HepG2 (cell line): Measurements from ENCODE around the gene NMRAL1. TPM values are rescaled to one million over a fixed set of nuclear protein-coding genes. Genes with fewer than 3 reads are reported as not detected.

ENCODE experiments used
- DZIP1 ChIP-seq: sonication (generic); formaldehyde crosslinking; IDR thresholded peaks from 2 replicates; pipeline ENCODE4 v1.5.0; 2020; ENCODE audit warnings: mild to moderate bottlenecking, missing genetic modification reagents
- FOXO4 ChIP-seq: sonication (generic); formaldehyde crosslinking; conservative IDR thresholded peaks from 2 replicates; pipeline ENCODE4 v1.8.1; 2023; ENCODE audit warnings: missing genetic modification reagents
- GABPA ChIP-seq, 2 experiments: IDR thresholded peaks; 2 replicates each; pipeline ENCODE4 v1.6.1; 2011 to 2016; ENCODE audit warnings: low read depth in 2 of 2, low read length in 1 of 2, missing biosample characterization in 1 of 2, missing genetic modification characterization in 1 of 2
- HDAC2 ChIP-seq: sonication (generic); formaldehyde crosslinking; IDR thresholded peaks from 2 replicates; pipeline ENCODE4 v1.4.0; 2020; ENCODE audit warnings: missing genetic modification reagents
- HNRNPUL1 ChIP-seq: fragments of 200-400 bp; formaldehyde crosslinking; IDR thresholded peaks from 2 replicates; pipeline ENCODE4 v1.6.1; 2017; ENCODE audit warnings: low read depth, mild to moderate bottlenecking, low read length, moderate library complexity
- KMT2B ChIP-seq: IDR thresholded peaks from 2 replicates; pipeline ENCODE4 v1.6.1; 2016; ENCODE audit warnings: missing genetic modification reagents, missing compliant biosample characterization
- MAFF ChIP-seq: IDR thresholded peaks from 2 replicates; pipeline ENCODE4 v1.6.1; 2011; ENCODE audit warnings: low read depth, low read length, improper control_type of control experiment
- NFE2L1 ChIP-seq: sonication (generic); formaldehyde crosslinking; IDR thresholded peaks from 2 replicates; pipeline ENCODE4 v1.4.0; 2020; ENCODE audit warnings: missing genetic modification reagents, mild to moderate bottlenecking, borderline replicate concordance
- SOX13 ChIP-seq, 3 experiments: fragments of 450-650 bp in 1 of 3; sonication (generic) in 1 of 3; formaldehyde crosslinking in 1 of 3; IDR thresholded peaks in 2 of 3; conservative IDR thresholded peaks in 1 of 3; 2 replicates each; pipeline versions ENCODE4 v1.5.0 to v1.6.1; 2016 to 2020; ENCODE audit warnings: antibody characterized with exemption in 1 of 3, mild to moderate bottlenecking in 1 of 3, missing compliant biosample characterization in 1 of 3, missing genetic modification reagents in 1 of 3, moderate library complexity in 1 of 3
- SP4 ChIP-seq: sonication (generic); formaldehyde crosslinking; IDR thresholded peaks from 2 replicates; pipeline ENCODE4 v1.8.1; 2023; ENCODE audit warnings: mild to moderate bottlenecking, missing genetic modification reagents
- STAT6 ChIP-seq: sonication (generic); formaldehyde crosslinking; IDR thresholded peaks from 2 replicates; pipeline ENCODE4 v1.4.0; 2020; ENCODE audit warnings: missing genetic modification reagents, mild to moderate bottlenecking, borderline replicate concordance
- ZBTB7B ChIP-seq: sonication (generic); formaldehyde crosslinking; IDR thresholded peaks from 2 replicates; pipeline ENCODE4 v1.4.0; 2020; ENCODE audit warnings: missing genetic modification reagents
- ZFX ChIP-seq: sonication (generic); formaldehyde crosslinking; IDR thresholded peaks from 2 replicates; pipeline ENCODE4 v1.4.0; 2020; ENCODE audit warnings: mild to moderate bottlenecking, low read depth, missing genetic modification reagents, moderate library complexity
- ZNF280D ChIP-seq: sonication (generic); formaldehyde crosslinking; IDR thresholded peaks from 2 replicates; pipeline ENCODE4 v1.5.1; 2020; ENCODE audit warnings: mild to moderate bottlenecking, missing genetic modification reagents
- ZNF556 ChIP-seq: sonication (generic); formaldehyde crosslinking; IDR thresholded peaks from 2 replicates; pipeline ENCODE4 v1.4.0; 2020; ENCODE audit warnings: mild to moderate bottlenecking, missing genetic modification reagents, borderline replicate concordance
- polyA plus RNA-seq, 8 experiments: library from polyadenylated mRNA; depleted of rRNA in 3 of 8; stranded (reverse) in 7 of 8; unstranded in 1 of 8; fragments of >200 nt; fragmentation: Illumina TruSeq in 4 of 8; extraction: Trizol in 4 of 8; gene quantifications; 2 replicates each; pipeline versions ENCODE4 v1.2.1 to v1.2.3, GENCODE V29; 2011 to 2016; ENCODE audit warnings: low read depth in 4 of 8, missing spikeins in 1 of 8, mixed read lengths in 1 of 8; ENCODE audit not compliant: insufficient read depth in 1 of 8
- total RNA-seq, 5 experiments: library from RNA; depleted of rRNA; stranded (reverse); fragments of >200 nt; fragmentation: Illumina TruSeq; extraction: Trizol; gene quantifications; 2 replicates each; pipeline ENCODE4 v1.2.3, GENCODE V29; 2016; ENCODE audit warnings: low read depth in 1 of 5

Gene NMRAL1
- total and polyA plus RNA-seq, 2 of the 13 experiments (the other 11 are each of a cell fraction or from before 2014, with no cell fraction given), result 30.8 to 33.1 TPM

GRCh38 chr16:4415538-4416199 lies 58.8 kb downstream of the NMRAL1 start (continued):
- TF ChIP-seq DZIP1 (CRISPR knock-in tag) (no peak), FOXO4 (CRISPR knock-in tag) (peak; percentile 92), ZFX (peak; percentile 61; the same call in 1 of the 2 replicates), ZBTB7B (CRISPR knock-in tag) (0 out of 2 replicates have a peak, but pooled peaks have one; percentile 2), ZNF280D (no peak), ZNF556 (0 out of 2 replicates have a peak, but pooled peaks have one; percentile 10), GABPA (IDR thresholded peaks at IDR 0.05; ENCODE audit: low read depth, low read length) (0 out of 2 replicates have a peak, but pooled peaks have one; percentile 14), GABPA (CRISPR knock-in tag; IDR thresholded peaks at IDR 0.05; ENCODE audit: low read depth) (0 out of 2 replicates have a peak, but pooled peaks have one; percentile 24), SP4 (no peak), STAT6 (CRISPR knock-in tag) (no peak), SOX13 (IDR thresholded peaks at IDR 0.05) (no peak), SOX13 (CRISPR knock-in tag; conservative IDR thresholded peaks at IDR 0.05 in 1 of 2, IDR thresholded peaks at IDR 0.05 in 1 of 2) (0 out of 4 replicates have a peak, but pooled peaks of 1 of the 2 experiments have one; percentile 12), MAFF (no peak), KMT2B (CRISPR knock-in tag) (0 out of 2 replicates have a peak, but pooled peaks have one; percentile 30), HDAC2 (CRISPR knock-in tag) (0 out of 2 replicates have a peak, but pooled peaks have one; percentile 18), HNRNPUL1 (no peak), NFE2L1 (CRISPR knock-in tag) (no peak)
